Activated B cell treated with CpG ODN at 0.5 μM for 24 hours (primary cell): ENCODE data around the gene IL7R. TPM values are rescaled to one million over a fixed set of nuclear protein-coding genes. Genes with fewer than 3 reads are reported as not detected.

ENCODE experiments used
- ATAC-seq: fragments of 200-7000 bp; cut with Tn5 transposase; one replicate; pipeline ENCODE4 v1.10.0; 2021; ENCODE audit warnings: low read depth, mild to moderate bottlenecking, moderate library complexity
- CTCF ChIA-PET: fragments of 350-600 bp; sonication (Branson Sonifier 250); formaldehyde crosslinking; loops from one replicate; lab custom pipeline; 2021; ENCODE audit warnings: antibody characterized with exemption; lab: Charles Lee
- POLR2A ChIA-PET: fragments of 350-600 bp; sonication (Branson Sonifier 250); formaldehyde crosslinking; loops from one replicate; lab custom pipeline; 2021; ENCODE audit warnings: antibody characterized with exemption; lab: Charles Lee
- DNase-seq: peaks from one replicate; pipeline ENCODE4 v3.0.0; 2022
- H3K27ac Mint-ChIP-seq: one replicate; pipeline ENCODE4 v1.8.0; 2020; ENCODE audit warnings: mixed read lengths
- H3K27me3 Mint-ChIP-seq: one replicate; pipeline ENCODE4 v1.8.0; 2021; ENCODE audit warnings: mixed read lengths
- H3K36me3 Mint-ChIP-seq: one replicate; pipeline ENCODE4 v1.8.0; 2021; ENCODE audit warnings: low read depth, mixed read lengths
- H3K4me1 Mint-ChIP-seq: one replicate; pipeline ENCODE4 v1.8.0; 2021; ENCODE audit warnings: mixed read lengths
- H3K4me3 Mint-ChIP-seq: one replicate; pipeline ENCODE4 v1.8.0; 2020; ENCODE audit warnings: mild to moderate bottlenecking, mixed read lengths
- H3K9me3 Mint-ChIP-seq: one replicate; pipeline ENCODE4 v1.8.0; 2020; ENCODE audit warnings: mixed read lengths
- intact Hi-C: fragments of 100-400 bp; cut with micrococcal nuclease; formaldehyde crosslinking; loops from one replicate; pipeline ENCODE4 v1.15.1; 2024
- total RNA-seq: library from RNA; stranded (reverse); gene quantifications from 2 replicates; pipeline ENCODE4 v1.2.3, GENCODE V29; 2022
- TF ChIP-seq, protein P1 (sequence below): fragments of 200-600 bp; IDR thresholded peaks from one replicate; pipeline ENCODE4 v1.8.0; 2022; ENCODE audit warnings: antibody characterized with exemption, mild to moderate bottlenecking

The IL7R gene
- total RNA-seq, 1 donor from 2014 or later = 3.0 TPM

DNA sequence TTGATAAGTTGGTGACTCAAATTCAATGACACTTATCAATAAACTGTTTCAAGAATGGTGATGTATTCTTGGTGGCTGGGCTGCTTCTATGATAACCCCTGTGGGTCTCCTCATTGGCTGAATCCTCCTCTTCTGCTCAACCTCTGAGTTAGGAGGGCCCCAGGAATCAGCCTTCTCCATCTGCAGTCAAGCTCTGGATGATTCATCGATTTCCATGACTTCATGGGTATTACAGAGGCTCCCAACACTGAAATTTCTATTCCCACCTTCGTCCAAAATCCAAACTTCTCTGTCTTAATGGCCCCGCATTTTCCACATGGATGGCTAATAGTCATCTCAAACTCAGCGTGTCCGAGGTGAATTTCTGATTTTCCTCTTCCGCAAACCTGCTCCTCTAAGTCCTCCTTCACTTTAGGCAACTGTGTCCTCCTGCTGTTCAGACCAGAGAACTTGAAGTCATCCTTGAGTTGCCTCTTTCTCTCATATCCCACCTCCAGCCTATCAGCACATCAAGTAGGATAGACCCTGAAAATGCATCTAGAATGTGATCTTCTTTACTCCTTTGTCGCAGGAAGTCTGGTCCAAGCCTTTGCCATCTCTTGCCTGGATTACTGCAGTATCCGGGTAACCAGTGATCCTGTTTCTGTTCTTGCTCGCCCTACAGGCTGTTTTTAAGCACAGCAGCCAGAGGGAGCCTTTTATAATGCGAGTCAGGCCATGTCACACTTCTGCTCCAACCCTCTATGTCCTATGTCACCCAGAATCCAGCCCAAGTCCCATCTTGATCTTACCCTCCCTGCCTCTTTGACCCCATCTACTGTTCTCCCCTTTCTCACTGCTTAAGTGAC, 41.4 kb upstream of the IL7R start:
- Mint-ChIP-seq H3K27me3 (no peaks in the 10 kb centered on the region), H3K27ac (no peak overlapping the region), H3K36me3 (no peaks in the 10 kb centered on the region), H3K4me3 (no peak overlapping the region), H3K9me3 (no peaks in the 10 kb centered on the region), H3K4me1 (no peaks in the 10 kb centered on the region)
- intact Hi-C loops = no loop called here
- ATAC-seq (peak; percentile 31), DNase-seq (no peak)
- ChIA-PET POLR2A (no interaction called here), CTCF (no interaction called here)
- TF ChIP-seq, protein P1, sequence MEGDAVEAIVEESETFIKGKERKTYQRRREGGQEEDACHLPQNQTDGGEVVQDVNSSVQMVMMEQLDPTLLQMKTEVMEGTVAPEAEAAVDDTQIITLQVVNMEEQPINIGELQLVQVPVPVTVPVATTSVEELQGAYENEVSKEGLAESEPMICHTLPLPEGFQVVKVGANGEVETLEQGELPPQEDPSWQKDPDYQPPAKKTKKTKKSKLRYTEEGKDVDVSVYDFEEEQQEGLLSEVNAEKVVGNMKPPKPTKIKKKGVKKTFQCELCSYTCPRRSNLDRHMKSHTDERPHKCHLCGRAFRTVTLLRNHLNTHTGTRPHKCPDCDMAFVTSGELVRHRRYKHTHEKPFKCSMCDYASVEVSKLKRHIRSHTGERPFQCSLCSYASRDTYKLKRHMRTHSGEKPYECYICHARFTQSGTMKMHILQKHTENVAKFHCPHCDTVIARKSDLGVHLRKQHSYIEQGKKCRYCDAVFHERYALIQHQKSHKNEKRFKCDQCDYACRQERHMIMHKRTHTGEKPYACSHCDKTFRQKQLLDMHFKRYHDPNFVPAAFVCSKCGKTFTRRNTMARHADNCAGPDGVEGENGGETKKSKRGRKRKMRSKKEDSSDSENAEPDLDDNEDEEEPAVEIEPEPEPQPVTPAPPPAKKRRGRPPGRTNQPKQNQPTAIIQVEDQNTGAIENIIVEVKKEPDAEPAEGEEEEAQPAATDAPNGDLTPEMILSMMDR = no peak

DNA sequence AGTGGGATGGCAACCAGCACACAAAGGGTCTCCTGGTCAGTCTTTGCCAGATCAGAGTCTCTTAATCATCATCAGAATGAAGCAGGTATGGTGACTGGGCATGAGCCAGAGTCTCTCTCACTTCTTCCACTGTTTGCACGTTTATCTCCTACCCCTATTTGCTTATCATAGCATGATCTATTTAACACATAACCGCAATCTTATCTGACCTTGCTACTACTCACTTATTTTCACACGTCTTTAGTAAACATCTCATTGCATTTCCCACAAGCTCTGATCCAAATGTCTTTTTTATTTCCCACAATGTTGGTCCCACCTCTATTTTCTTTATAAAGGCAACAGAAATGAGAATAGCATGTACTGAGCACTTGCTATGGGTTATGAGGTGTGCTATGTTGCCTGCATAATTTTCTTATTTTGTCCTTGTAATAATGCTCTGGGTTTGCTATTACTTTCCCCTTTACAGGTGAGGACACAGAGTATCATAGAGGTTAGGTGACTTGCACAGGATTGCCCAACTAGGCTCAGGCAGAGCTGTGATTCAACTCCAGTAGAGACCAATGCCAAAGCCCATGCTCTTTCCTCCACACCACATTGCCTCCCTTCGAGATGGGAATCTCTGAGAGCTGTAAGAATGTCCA, 39.7 kb upstream of the IL7R start:
- ChIA-PET CTCF (no interaction called here), POLR2A (no interaction called here)
- TF ChIP-seq, protein P1 = no peak
- Mint-ChIP-seq H3K36me3 (no peaks in the 10 kb centered on the region), H3K9me3 (no peaks in the 10 kb centered on the region), H3K27me3 (no peaks in the 10 kb centered on the region), H3K4me3 (no peak overlapping the region), H3K27ac (no peak overlapping the region), H3K4me1 (no peaks in the 10 kb centered on the region)
- DNase-seq = no peak
- ATAC-seq = no peak
- intact Hi-C loops = no loop called here

DNA sequence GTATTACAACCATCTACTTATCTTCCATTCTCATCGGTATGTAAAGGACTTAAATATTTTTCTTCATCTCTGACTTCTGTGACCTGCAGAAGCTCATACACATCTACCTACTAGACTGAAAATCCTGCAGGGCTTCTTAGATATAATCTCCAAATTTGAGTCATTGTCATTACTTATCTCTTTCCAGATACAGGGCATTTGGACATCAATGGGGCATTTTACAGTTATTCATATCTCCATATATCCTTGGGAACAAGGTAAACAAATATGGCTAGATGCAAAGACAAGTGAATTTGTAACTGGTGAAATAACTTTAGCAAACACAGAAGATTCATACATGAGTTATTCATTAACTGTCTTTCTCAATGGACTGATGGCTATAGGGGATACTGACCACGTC, 37.7 kb upstream of the IL7R start:
- no peaks in the 10 kb centered on the region for H3K9me3 Mint-ChIP-seq
- TF ChIP-seq, protein P1 = no peak
- CTCF ChIA-PET = no interaction called here
- no peaks in the 10 kb centered on the region for H3K36me3 Mint-ChIP-seq
- H3K27me3 Mint-ChIP-seq = no peaks in the 10 kb centered on the region
- no peaks in the 10 kb centered on the region for H3K4me1 Mint-ChIP-seq
- ATAC-seq (no peak), DNase-seq (no peak)
- H3K27ac Mint-ChIP-seq = no peak overlapping the region
- POLR2A ChIA-PET = no interaction called here
- H3K4me3 Mint-ChIP-seq = no peak overlapping the region
- intact Hi-C loops = no loop called here

DNA sequence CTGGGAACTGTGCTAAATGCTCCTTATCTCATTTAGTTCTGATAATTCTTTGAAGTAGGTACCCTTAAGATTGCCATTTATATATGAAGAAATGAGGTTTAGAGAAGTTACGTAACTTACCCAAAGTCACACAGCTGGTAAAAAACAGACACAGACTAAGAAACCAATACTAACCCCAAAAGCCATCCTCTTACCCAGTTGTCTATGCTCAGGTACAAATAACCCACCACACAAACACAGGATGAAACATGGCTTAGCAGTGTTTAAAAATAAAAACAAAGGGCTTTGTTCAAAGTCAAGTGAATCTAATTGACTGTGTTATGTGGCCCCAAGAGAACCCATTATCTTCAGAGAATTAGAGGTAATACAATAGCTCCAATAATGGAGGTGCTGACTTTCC, 37.0 kb upstream of the IL7R start:
- H3K9me3 Mint-ChIP-seq = no peaks in the 10 kb centered on the region
- CTCF ChIA-PET = no interaction called here
- no peak overlapping the region for H3K27ac Mint-ChIP-seq
- DNase-seq (no peak), ATAC-seq (no peak)
- no peaks in the 10 kb centered on the region for H3K4me1 Mint-ChIP-seq
- POLR2A ChIA-PET = no interaction called here
- no peaks in the 10 kb centered on the region for H3K36me3 Mint-ChIP-seq
- no peak overlapping the region for H3K4me3 Mint-ChIP-seq
- no peaks in the 10 kb centered on the region for H3K27me3 Mint-ChIP-seq
- TF ChIP-seq, protein P1 = no peak
- intact Hi-C loops = no loop called here

DNA sequence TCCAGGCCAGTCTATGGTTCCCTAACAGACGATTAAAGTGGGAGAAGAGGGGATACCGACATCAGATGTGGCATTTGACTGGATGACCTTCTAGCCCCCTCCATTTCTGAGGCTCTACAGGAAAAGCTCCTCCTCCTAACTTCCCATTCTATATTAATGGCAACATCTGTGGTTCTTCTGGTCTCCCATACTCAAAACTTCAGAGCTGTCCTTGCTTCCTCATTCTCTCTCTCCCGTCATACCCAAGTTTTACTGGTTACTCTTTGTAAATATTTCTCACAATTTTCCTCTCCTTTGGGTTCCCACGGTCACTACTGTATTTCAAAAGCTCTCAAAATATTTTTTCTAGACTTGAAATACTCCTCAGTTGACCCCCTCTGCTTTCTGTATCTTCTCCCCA, 36.0 kb upstream of the IL7R start:
- no peaks in the 10 kb centered on the region for H3K27me3 Mint-ChIP-seq
- no peaks in the 10 kb centered on the region for H3K4me1 Mint-ChIP-seq
- H3K36me3 Mint-ChIP-seq = no peaks in the 10 kb centered on the region
- ChIA-PET CTCF (no interaction called here), POLR2A (no interaction called here)
- TF ChIP-seq, protein P1 = no peak
- intact Hi-C loops = no loop called here
- no peak overlapping the region for H3K4me3 Mint-ChIP-seq
- no peak overlapping the region for H3K27ac Mint-ChIP-seq
- ATAC-seq (no peak), DNase-seq (no peak)
- no peaks in the 10 kb centered on the region for H3K9me3 Mint-ChIP-seq
